Heart left ventricle (tissue), 16 donors: ENCODE data around the gene HDAC10. TPM values are rescaled to one million over a fixed set of nuclear protein-coding genes. Genes with fewer than 3 reads are reported as not detected.

Source experiments
- ATAC-seq, 4 donors: fragments of 200-7000 bp; cut with Tn5 transposase; one replicate each; pipeline ENCODE4 v1.9.1; 2020 to 2022; ENCODE audit warnings: moderate library complexity in 4 of 4, mild to moderate bottlenecking in 3 of 4, moderate number of reproducible peaks in 1 of 4
- DNase-seq, 5 donors: peaks; one replicate each; pipeline ENCODE4 v3.0.0-alpha.2; 2020
- H3K27ac ChIP-seq, 12 donors: fragments of 200-600 bp; sonication (generic) in 4 of 12; one replicate each; pipeline versions ENCODE4 v1.5.0 to v1.8.0; 2016 to 2022; ENCODE audit warnings: mild to moderate bottlenecking in 2 of 12
- H3K27me3 ChIP-seq, 9 donors: fragments of 200-600 bp; sonication (generic) in 2 of 9; one replicate each; pipeline versions ENCODE4 v1.5.1 to v1.8.0; 2016 to 2022; ENCODE audit warnings: mild to moderate bottlenecking in 3 of 9
- H3K36me3 ChIP-seq, 9 donors: fragments of 200-600 bp; sonication (generic) in 2 of 9; one replicate each; pipeline versions ENCODE4 v1.5.0 to v1.8.0; 2018 to 2022; ENCODE audit warnings: mild to moderate bottlenecking in 2 of 9
- H3K4me1 ChIP-seq, 12 donors: fragments of 200-600 bp; sonication (generic) in 4 of 12; one replicate each; pipeline versions ENCODE4 v1.5.0 to v1.8.0; 2016 to 2022; ENCODE audit warnings: mild to moderate bottlenecking in 3 of 12
- H3K4me3 ChIP-seq, 12 donors: fragments of 200-600 bp; sonication (generic) in 4 of 12; one replicate each; pipeline versions ENCODE4 v1.5.0 to v1.8.0; 2017 to 2022; ENCODE audit warnings: mild to moderate bottlenecking in 9 of 12, moderate library complexity in 4 of 12
- H3K9me3 ChIP-seq, 12 donors: fragments of 200-600 bp; sonication (generic) in 4 of 12; one replicate each; pipeline versions ENCODE4 v1.5.0 to v1.8.0; 2016 to 2022; ENCODE audit warnings: mild to moderate bottlenecking in 1 of 12
- CTCF ChIP-seq, 12 donors: fragments of 200-600 bp; sonication (generic) in 4 of 12; IDR thresholded peaks; one replicate each; pipeline versions ENCODE4 v1.5.0 to v1.8.0; 2018 to 2022; ENCODE audit warnings: antibody characterized with exemption in 12 of 12, mild to moderate bottlenecking in 5 of 12
- POLR2A ChIP-seq, 2 donors: fragments of 450-650 bp; IDR thresholded peaks; one replicate each; pipeline ENCODE4 v1.6.1; 2017; ENCODE audit warnings: antibody characterized with exemption in 2 of 2, mild to moderate bottlenecking in 2 of 2, moderate library complexity in 2 of 2
- WGBS, 4 donors: extraction: QIAGEN DNeasy Blood & Tissue Kit in 2 of 4; methylation state at CpG; one replicate each; pipeline versions ENCODE4 v1.1.5 to v1.1.7; 2013 to 2018; 5-methylcytosine and 5-hydroxymethylcytosine counted together
- intact Hi-C, 10 donors: fragments of 100-400 bp; cut with DNase I; formaldehyde crosslinking; loops; one replicate each; pipeline versions ENCODE4 v1.11.1 to v1.14.2; 2022
- polyA plus RNA-seq, 2 donors: library from polyadenylated mRNA; stranded (reverse); fragments of 200-250 nt; gene quantifications; one replicate each; pipeline ENCODE4 v1.2.3, GENCODE V29; 2013
- total RNA-seq, 9 donors: library from RNA; depleted of rRNA in 2 of 9; stranded (reverse); fragments of >200 nt in 2 of 9; fragmentation: NEBNext Ultra II Directional in 3 of 9; extraction: Animal tissue kit (Norgen Biotek cat#: 25700) in 3 of 9; gene quantifications; one replicate each; pipeline versions ENCODE4 v1.1.0 to v1.2.4, GENCODE V29; 2016 to 2023
- donor health status: ischemic (EF 13 %, LVEDD 7.1; RV severe dilation, severe dysfunction).
- donor health status: healthy with polysubstance abuse.
- donor health status: DM: no; HTN: yes; CAD: no.
- donor health status: DM: no; HTN: no; CAD: no.
- donor health status: ischemic (EF 25% LVEDD 6.9; RV normal size, moderate dysfunction).
- donor health status: ischemic (EF 25% LVEDD 5.7; RV mildly dilated, moderate dysfunction).
- donor health status: healthy.
- donor health status: DM: yes; HTN: yes; CAD: no.
- donor health status: ischemic (EF 35%, LVEDD 5.7; RV mildly dilated, moderate dysfunction).
- donor health status: nonischemic (EF 11% LVEDD 7.7; RV severe dilation, severe dysfunction).
- donor health status: DM: yes; HTN: yes; CAD: no.
- donor health status: PGD.
- donor health status: ischemic (EF 29% LVEDD 5.4; RV normal size, mild dysfunction).
- donor health status: nonischemic (EF 23%, LVEDD 6.1; RV moderate dilation, normal function).

Gene HDAC10
- total and polyA plus RNA-seq, 11 donors, result 6.2 to 22.4 (median 10.8) TPM

- ATAC-seq (peak; percentile 2 to 44 (median 33)), DNase-seq (no peak)
- peaks cover 18 to 70% (median 52%) of the 10 kb centered on the region in 12 donors for H3K4me1 ChIP-seq
- WGBS, 4 donors, result 4 to 25% (median 14%) methylated on average over 11 to 53 of the region's 53 CpGs
- H3K27me3 ChIP-seq, result no peaks in the 10 kb centered on the region
- H3K27ac ChIP-seq, result peak overlapping the region; percentile 72 to 96 (median 88)
- H3K4me3 ChIP-seq, result peak overlapping the region; percentile 51 to 99 (median 88)
- TF ChIP-seq POLR2A (IDR thresholded peaks at IDR 0.05), result no peak
- no peak for TF ChIP-seq CTCF (IDR thresholded peaks at IDR 0.05)
- no peaks in the 10 kb centered on the region for H3K9me3 ChIP-seq
- H3K36me3 ChIP-seq, result peaks cover 0 to 29% (median 8%) of the 10 kb centered on the region in 9 donors
- intact Hi-C loops, result loop anchor here in 6 of 10 donors (2.0 to 10.0 kb wide), 5 partner anchors 97 to 369 kb away; partner anchors contain the start of genes PPP6R2 (in 2 of the 6), LMF2 (in 1 of the 6), NCAPH2 (in 1 of the 6) and SCO2 (in 1 of the 6)
These were observed 5.6 kb downstream of the HDAC10 start for GRCh38 chr22:50245214-50246072.

- DNase-seq (peak; percentile 96 to 98 (median 96)), ATAC-seq (peak; percentile 88 to 96 (median 93))
- 0 to 1% (median 1%) methylated on average over 19 to 76 of the region's 76 CpGs for WGBS, 4 donors
- no peaks in the 10 kb centered on the region for H3K27me3 ChIP-seq
- H3K27ac ChIP-seq, result peak within 1 kb of the TSS; percentile 72 to 96 (median 88)
- H3K36me3 ChIP-seq, result peaks cover 0 to 38% (median 14%) of the 10 kb centered on the region in 9 donors
- intact Hi-C loops, result loop anchor here in 6 of 10 donors (2.0 to 10.0 kb wide), 5 partner anchors 98 to 370 kb away; partner anchors contain the start of genes PPP6R2 (in 2 of the 6), LMF2 (in 1 of the 6), NCAPH2 (in 1 of the 6) and SCO2 (in 1 of the 6)
- no peaks in the 10 kb centered on the region for H3K9me3 ChIP-seq
- peaks cover 13 to 62% (median 44%) of the 10 kb centered on the region in 12 donors for H3K4me1 ChIP-seq
- TF ChIP-seq POLR2A (IDR thresholded peaks at IDR 0.05), result peak in 1 of 2 donors; percentile 81
- TF ChIP-seq CTCF (IDR thresholded peaks at IDR 0.05), result peak in 7 of 12 donors; percentile 6 to 39 (median 24)
- H3K4me3 ChIP-seq, result peak within 1 kb of the TSS; percentile 51 to 99 (median 88)
These were observed 6.4 kb downstream of the HDAC10 start, which contains the start of gene TUBGCP6 for GRCh38 chr22:50244420-50245213. Gene TUBGCP6 (minus strand): TSS chr22:50245023. CDS start chr22:50244459, 564 bp downstream.

GRCh38 chr22:50243685-50244419 is 7.2 kb downstream of the HDAC10 start:
- intact Hi-C loops, result loop anchor here in 6 of 10 donors (2.0 to 10.0 kb wide), 5 partner anchors 99 to 371 kb away; partner anchors contain the start of genes PPP6R2 (in 2 of the 6), LMF2 (in 1 of the 6), NCAPH2 (in 1 of the 6) and SCO2 (in 1 of the 6)
- Histone ChIP-seq H3K4me1 (peaks cover 13 to 56% (median 43%) of the 10 kb centered on the region in 12 donors), H3K9me3 (no peaks in the 10 kb centered on the region), H3K27me3 (no peaks in the 10 kb centered on the region), H3K27ac (peak overlapping the region in 11 of 12 donors; percentile 79 to 96 (median 88)), H3K36me3 (peaks cover 0 to 42% (median 21%) of the 10 kb centered on the region in 9 donors), H3K4me3 (peak overlapping the region; percentile 51 to 99 (median 88))
- 16 to 23% (median 19%) methylated on average over 23 to 27 of the region's 27 CpGs for WGBS, 4 donors
- TF ChIP-seq CTCF (IDR thresholded peaks at IDR 0.05) (no peak), POLR2A (IDR thresholded peaks at IDR 0.05) (no peak)
- no peak for ATAC-seq
- DNase-seq, result no peak
